Nucleus accumbens (tissue), 56 donors: ENCODE measurements around the gene ACTN4.

Experiments used
- DNase-seq, 56 donors: peaks; one replicate each; lab custom pipeline; 2025; lab: John Stamatoyannopoulos, UW

Gene ACTN4

DNA sequence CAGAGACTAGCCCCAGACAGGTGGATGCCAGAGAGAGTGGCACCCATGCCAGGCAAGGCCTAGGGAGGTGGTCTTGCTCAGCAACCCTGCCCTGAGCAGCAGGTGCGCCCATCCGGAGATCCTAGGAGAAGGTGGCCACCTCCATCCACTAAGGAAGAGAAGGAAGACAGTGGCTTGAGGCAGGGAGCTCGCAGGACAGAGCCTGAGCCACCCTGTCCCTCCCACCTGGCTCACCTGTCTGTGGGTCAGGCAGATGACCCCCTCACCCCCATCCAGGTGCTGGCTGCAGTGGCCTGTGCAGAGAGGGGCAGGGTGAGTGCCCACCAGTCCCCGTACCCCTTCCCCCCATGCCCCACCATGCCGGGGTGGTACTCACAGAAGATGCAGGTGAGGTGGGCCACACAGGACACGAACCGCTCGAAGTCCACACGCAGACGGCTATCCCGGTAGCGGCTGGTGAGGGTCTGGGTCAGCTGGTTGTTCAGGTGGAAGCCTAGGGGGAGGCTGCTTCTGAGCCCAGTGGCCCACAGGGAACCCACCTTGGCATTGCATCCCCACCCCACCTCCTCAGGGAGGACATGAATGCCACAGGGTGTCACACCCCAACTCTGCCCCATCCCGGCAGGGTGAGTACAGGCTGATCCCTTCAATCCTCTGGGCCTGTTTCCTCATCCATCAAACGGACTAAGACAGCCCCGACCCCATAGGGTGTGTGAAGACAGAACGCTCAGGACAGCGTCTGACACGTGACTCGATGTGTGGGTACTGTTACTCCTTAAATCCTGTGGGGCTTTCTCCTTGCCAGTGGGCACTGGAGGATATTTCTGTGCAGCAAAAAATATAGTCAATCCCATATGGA is 83.5 kb downstream of the ACTN4 start:
- DNase-seq, result no peak

DNA sequence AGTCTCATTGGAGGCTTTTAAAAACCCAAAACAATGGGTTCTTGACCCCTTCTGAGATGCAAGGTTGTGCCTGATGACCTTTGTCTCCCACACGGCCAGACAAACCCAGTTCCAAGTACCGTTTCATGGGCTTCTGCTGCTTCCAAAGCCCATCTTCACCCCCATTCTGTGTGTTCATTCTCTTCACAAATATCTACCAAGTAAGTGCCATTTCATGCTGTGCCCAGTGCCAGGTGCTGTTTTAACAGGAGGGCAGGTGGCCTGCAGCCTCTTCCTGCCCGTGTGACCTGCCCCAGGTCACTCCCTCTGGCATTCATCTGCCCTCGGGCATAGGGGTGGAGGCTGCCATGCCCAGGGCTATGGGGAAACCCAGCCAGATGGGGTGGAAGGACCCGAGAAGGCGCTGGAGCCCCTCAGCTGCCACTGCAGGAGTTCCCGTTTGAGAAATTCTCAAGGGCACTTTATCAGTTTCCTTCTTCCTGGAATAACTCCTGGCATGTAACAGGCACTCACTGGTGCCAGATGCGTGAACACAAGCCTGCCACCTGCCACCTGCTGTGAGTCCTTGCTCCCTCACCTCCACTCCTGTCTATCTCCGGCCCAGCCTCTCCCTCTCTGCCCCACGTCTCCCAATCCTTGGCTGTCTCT is 84.3 kb downstream of the ACTN4 start:
- DNase-seq, result no peak

DNA sequence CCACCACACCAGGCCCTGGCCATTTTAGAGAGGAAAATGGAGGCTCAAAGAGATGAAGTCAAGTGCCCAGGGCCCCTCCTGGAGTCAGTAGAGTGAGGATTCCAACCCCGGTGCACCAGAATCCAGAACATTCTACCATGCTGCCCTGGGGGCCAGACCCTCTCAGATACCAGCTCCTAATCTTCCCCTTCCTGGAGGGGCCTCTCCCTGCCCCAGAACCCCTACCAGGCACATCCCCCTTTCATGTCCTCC is 85.7 kb downstream of the ACTN4 start:
- DNase-seq, result no peak

DNA sequence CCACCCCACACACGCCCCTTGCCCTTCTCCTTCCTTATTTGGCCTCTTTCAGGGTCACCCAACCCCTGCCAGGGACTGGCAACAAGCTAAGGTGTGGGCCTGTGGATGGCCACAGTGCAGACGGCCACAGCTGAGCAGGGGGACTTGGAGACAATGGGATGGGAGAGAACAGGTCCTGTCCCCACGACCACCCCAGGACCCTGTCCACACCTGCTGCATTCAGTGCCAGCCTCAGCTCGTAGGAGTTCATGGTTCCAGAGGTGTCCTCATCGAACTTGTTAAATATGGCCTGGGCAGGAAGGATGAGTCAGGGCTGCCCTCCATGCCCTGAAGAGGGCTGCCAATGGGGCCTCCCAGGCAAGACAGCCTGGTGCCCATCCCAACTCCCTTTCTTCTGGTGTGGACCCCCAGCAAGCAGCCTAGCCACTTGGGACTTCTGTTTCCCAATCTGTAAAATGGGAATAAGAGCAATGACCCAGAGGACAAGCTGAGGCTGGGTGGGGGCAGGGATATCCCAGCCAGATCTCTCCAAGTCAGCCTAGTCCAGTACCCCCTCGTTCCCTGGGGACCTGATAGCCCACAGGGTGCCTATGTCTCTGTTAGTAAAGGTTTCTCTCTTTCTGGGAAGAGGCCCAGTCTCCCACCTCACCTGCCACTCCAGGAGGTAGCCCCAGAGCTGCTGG is 86.2 kb downstream of the ACTN4 start:
- DNase-seq, result no peak

DNA sequence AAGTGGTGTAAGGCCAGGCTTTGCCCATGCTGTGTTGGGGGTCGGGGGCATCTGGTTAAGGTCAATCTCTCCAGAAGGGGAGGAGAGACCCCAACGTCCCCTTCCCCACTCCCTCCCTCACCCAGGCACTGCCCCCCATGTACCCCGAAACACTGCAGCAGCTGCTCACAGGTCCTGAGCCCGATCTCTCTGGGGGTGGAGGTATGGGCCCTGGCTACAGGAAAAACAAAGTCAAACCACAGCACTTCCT is 86.7 kb downstream of the ACTN4 start:
- no peak for DNase-seq

DNA sequence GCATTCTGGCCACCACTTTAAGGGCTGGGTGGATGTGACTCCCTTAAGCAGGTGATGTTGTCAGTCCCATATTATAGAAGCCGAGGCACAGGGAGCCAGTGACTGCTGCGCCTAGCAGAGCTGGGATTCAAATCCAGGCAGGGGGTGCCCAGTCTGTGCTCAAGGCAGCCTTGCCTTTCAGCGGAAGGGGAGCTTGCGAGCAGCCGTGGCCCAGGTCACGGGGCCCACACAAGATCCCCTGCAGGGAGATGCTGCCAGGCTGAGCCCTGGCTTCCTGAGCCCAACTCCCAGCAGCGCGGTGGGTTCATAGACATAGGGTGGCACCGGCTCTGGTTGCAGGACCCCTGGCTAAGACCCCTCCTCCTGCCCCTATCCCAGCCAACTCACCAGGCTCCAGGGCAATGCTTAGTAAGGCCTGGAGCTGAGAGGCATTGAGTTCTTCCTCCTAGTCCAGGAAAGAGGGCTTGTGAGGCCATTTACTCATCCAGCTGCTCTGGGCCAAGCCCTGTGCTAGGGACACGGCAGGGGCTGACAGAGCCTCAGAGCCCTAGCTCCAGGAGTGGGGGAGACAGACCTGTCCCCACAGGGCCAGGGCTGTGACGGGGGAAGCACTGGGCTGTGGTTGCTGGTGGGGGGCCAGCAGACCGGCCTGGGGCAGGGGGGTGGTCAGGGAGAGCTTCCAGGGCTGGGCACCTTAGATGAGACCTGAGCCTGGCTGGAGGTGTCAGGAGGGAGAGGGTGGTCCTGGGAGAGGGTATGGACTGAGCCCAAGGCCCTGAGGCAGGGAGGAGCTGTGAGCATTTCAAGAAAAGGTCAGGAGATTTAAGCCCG is 87.2 kb downstream of the ACTN4 start:
- no peak for DNase-seq

DNA sequence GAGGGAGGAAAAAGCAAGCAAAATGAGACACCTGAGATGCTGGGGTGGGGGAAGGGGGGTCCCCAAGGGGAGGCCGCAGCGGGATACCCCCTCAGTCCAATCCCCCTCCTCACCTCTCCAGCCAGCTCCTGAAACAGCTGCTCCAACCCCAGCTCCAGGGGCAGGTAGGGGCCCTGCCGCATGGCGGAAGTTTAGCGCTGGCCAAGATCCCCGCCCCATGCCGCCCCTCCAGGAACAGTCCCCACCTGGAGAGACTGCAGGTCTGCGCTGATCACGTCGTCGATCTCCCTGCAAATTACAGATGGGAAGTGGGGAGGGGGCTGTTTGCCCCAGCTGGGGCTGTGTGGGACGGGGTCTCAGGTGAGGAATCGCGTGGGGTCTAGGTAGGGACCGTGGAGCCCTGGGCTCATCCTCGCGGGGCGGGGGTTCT is 87.8 kb downstream of the ACTN4 start:
- no peak for DNase-seq

DNA sequence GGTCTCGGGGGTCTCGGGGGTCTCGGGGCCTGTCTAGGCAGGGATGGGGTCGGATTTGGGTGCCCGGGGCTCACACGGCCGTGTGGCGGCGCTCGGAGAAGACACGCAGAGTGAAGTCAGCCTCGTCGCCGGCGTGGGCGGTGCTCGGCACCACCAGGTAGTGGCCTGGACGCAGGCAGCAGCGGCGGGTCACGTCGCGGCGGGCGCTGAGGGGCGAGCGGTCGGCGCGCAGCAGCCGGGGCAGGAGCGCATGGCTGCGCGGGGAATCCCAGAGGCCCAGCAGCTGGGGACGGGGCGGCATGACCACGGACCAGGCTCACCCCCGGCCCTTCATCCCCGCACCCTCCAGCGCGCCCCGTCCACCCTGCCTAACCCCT is 88.6 kb downstream of the ACTN4 start:
- peak in 3 of 56 donors; percentile 25 to 46 (median 26) for DNase-seq

DNA sequence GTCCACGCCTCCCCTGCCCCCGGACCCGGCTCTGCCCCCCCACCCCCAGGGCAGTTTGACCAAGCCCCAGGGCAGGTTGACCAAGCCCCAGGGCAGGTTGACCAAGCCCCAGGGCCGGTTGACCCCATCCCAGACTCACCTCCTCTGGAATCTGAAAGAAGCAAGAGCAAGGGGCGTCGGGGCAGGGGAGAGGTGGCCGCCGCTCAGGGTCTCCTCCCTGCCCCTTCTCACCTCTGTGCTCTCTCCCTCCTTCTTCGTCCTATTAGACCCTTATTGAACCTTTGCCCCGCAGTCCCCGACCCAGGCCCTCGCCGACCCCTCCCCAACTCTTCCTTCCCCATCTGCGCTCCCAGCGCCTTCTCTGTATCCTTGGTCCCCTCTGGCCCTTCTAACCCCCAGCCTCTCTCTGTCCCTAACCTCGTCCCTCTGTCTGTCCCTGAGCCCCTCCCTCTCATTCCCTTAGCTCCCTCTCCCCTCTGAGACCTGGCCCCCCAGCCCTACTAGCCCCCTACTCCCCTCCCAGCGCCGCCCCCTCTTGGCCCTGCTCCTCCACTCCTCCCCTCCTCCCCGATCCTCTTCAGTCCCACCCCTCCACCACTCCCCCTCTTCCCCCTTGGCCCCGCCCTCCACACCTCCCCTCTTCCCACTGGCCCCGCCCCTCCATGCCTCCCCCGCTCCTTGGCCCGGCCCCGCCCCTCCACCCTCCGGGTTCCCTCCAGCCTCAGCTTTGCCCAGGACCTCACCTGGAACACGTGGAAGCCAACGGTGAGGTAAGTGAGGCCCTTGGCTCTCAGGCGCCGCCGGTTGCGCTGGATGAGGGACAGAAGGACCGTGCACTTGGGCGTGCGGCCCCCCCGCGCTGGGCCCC is 89.2 kb downstream of the ACTN4 start:
- peak in 1 of 56 donors; percentile 39 for DNase-seq

DNA sequence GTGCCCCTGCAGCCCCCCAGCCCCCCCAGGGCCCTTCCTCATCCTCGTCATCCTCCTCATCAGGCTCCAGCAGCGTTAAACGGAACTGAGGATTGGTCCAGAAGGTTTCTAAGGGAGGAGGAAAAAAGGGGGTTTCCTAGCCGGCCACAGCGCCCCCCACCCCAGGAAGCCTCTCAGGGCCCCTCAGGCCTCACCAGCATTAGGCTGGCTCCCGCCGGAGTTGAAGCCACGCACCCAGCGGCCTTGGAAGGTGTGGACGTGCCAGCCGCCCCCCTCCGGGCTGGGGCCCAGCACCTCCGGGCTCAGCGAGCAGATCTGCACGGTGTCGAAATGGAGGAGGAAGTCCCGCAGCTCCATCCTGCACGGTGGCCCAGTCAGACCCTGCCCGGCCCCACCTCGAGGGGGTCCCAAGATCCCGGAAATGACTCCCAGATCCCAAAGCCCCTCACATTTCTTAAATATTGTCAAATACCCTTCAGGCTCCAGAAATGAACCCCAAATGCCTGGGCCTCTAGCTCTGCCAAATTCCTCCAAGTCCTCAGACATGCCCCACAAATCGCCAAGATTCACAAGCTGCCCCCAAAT is 89.9 kb downstream of the ACTN4 start:
- DNase-seq, result no peak

DNA sequence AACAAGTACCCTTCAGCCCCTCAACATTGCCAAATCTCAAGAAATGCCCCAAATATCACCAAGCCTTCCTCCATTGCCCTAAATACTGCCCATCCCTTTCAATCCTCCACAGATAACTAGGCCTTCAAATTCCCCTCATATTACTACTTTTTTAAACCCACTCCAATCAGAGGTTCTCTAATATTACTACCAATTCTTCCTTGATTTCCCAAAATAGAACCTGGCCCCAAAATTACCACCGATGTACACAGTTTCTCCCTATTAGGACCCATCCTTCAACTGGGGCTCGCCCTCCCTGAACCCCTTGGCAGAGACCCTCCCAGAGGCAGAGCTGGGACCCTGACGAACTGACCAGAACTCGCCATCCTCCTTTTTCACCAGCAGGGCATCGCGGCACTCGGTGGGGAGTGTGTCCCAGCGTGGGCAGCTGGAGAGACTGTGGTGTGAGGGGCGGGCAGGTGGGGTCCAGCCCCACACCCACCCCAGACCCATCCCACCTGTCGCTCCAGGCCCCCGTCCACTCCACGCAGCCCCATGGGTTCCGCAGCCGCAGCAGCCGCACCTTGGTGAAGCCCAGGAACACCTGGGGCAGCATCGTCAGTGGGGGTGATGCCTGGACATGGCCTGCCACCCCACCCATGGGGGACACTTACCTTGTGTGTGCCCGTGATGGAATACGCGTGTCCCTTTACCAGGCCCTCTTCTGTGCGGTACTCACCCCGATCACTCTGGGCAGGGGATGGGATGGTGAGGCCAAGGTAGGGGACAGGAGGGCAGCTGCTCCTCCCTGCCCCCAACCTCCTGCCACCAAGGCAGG is 90.7 kb downstream of the ACTN4 start:
- no peak for DNase-seq

DNA sequence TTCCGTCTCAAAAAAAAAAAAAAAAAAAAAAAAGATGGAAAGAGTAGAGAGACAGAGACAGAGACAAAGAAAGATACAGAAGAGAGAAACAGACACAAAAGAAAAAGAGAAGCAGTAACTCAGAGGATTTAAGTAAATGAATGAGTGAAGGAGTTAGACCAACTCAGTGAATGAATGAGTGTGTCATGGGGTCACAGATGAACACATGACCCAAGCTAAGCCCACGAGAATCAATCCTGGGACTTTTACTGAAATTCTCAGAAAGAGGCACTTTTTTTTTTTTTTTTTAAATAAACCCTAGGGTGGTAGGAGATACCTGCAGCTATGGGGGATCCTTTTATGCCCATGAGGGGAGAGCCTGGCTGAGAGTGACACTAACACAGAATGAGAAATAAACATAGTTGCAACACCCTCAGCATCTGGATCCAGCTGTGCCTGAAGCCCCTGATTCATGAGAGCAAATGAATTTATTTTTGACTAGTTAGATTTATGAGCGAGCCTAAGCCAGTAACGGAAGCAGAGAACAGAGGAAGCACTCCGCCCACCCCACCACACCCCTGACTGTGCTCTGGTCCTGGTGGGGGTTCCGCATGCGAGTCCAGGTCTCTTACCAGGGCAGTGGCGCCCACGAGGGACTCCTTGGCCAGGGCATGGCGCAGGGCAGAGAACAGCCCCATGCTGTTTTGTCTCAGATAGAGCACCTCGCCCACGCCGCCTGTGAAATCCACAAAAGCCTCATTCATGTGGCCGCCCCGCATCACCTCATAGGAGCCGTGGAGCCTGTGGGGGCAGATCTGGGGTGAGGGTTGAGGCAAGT is 92.2 kb downstream of the ACTN4 start:
- no peak for DNase-seq

DNA sequence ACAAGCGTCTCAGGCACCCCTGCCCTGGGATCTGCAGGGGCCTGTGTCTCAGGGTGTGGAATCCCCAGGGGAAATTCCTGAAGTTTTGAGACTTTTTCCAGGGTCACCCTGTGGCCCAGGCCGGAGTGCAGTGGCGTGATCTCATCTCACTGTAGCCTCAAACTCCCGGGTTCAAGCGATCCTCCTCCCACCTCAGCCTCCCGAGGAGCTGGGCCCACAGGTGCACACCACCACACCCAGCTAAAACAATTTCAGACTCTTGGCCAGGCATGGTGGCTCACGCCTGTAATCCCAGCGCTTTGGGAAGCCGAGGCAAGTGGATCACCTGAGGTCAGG is 92.8 kb downstream of the ACTN4 start:
- no peak for DNase-seq

DNA sequence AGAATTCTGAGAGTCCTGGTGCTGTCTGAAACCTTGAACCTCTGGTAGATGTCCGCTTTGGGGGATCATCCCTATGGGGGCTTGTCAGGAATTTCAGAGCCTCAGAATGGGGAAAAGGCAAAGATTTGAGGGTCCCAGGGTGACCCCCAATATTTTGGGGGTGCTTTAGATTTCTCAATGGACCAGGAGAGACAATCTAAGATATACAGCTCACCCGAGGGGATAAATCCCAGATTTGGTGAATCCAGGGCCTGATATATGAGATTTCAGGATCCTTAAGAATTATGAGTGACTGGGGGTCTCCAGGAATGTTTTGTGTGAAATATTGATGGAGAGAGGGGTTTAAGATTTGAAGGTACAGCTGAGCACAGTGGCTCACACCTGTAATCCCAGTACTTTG is 93.5 kb downstream of the ACTN4 start:
- no peak for DNase-seq

DNA sequence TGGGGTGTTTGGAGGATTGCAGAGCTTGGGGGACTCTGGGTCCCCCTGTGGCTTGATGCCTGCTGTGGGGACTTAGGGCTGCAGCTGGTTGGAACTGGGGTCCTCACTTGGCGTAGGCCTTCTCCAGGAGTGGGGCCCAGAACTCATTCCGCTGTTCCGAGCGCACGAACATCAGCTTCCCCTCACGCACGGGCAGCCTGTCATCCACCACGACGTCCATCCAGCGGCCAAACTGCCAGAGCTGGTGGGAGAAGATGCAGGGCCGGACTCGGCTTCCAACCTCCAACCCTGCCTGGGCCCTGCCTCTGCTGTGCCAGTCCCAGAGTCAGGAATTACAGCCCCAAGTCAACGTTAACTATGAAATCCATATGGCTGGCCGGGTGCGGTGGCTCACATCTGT is 94.2 kb downstream of the ACTN4 start:
- no peak for DNase-seq

DNA sequence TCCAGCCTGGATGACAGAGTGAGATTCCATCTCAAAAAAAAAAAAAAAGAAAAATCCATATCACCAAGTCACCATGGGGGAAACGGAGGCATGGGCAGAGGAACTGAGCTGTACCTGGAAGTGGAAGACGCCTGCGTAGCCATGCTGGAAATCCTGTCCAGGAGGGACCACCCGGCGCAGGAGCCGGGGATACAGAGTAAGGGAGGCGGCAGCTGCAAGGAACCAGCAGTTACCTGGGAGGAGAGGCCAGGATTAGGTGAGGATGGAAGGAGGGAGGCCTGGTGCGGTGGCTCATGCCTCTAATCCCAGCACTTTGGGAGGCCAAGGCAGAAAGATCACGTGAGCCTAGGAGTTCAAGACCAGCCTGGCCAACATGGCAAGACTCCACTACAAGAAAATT is 94.8 kb downstream of the ACTN4 start:
- DNase-seq, result no peak

DNA sequence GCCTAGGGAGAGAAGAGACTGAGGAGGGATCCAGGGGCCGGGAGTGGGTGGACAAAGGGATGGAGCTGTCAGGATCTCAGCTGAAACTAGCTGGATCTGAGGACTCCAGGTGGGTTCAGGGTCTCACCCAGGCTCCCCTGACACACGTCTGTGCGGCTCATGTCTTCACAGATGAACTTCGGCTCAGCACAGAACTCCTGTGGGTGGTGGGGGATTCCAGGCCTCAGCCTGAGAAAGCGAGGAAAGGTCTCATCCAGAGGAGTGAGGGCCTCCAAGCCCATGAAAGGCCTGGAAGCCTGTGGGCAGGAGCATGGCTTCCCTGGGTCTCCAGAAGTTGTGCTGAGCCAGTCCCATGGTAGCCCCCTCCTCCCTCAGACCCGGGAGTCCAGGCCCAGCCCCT is 95.5 kb downstream of the ACTN4 start:
- DNase-seq, result no peak
